Jurkat, Clone E6-1 (cell line): ENCODE results near the gene MAD2L2.
"Not testable (repeated sequence)": the region's sequence is repeated elsewhere in the genome, so short reads cannot be mapped to it uniquely, and the experiment has no call there.

Experiments used
- DNase-seq: peaks from one replicate; pipeline ENCODE4 v3.0.0-alpha.2; 2011; ENCODE audit warnings: low read depth, low spot score
- H3K4me3 ChIP-seq: 2 replicates; pipeline ENCODE4 v1.5.1; 2011; ENCODE audit warnings: mild to moderate bottlenecking, low read length, control low read depth, moderate library complexity

Gene MAD2L2

DNA sequence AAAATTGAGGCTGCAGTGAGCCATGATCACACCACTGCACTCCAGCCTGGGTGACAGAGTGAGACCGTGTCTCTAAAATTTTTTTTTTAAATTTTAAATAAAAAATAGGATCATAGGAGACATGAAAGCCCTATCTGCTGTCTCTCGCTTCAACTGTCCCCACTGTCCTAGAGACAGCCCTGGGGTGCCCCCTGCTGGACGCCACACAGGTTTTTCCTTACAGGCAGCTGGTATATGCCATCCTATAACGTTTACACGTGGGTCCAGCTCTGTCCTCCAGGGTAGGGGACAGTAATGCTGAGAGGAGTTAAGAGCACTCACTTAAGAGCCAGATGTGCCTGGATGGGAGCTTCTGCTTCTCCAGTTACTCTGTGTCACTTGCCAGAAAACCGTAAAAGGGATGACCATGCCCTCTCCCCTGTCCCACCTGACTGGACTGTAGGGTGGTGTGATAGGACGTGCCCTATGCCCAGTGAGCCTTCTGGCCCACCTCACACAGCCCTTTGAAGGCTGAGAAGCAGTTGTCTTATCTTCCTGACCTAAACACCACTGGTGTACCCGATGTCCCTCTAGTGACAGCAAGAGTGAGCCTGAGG, 35.2 kb downstream of the MAD2L2 start:
- peak; percentile 71 for DNase-seq

GRCh38 chr1:11645270-11645669, 35.7 kb downstream of the MAD2L2 start:
- H3K4me3 ChIP-seq: no peak overlapping the region
- DNase-seq: no peak

More for the DNA sequence above, 35.2 kb downstream of the MAD2L2 start:
- no peak overlapping the region for H3K4me3 ChIP-seq

- H3K4me3 ChIP-seq: no peak overlapping the region
- no peak for DNase-seq
Observed at GRCh38 chr1:11643782-11644181, 37.2 kb downstream of the MAD2L2 start.

DNA sequence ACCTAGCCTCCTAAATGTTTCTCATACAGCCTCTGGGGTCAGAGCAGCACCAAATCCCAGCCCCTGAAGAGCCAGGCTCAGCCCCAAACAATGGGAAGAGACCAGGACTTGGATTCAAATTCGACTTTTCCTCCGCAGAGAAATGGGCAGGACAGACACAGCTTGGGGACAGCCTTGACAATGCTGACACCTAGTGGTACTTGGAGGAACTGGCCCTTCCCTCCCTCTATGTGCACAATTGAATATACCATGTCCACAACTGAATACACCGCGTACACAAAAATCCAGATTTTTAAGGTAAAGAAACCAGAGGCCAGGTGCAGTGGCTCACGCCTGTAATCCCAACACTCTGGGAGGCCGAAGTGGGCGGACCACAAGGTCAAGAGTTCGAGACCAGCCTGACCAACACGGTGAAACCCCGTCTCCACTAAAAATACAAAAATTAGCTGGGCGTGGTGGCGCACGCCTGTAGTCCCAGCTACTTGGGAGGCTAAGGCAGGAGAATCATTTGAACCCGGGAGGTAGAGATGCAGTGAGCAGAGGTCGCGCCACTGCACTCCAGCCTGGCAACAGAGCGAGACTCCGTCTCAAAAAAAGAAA, 38.4 kb downstream of the MAD2L2 start:
- DNase-seq: peak; percentile 59
- not testable (repeated sequence) for H3K4me3 ChIP-seq

GRCh38 chr1:11641776-11642305, 39.1 kb downstream of the MAD2L2 start:
- no peak for DNase-seq
- no peak overlapping the region for H3K4me3 ChIP-seq

DNA sequence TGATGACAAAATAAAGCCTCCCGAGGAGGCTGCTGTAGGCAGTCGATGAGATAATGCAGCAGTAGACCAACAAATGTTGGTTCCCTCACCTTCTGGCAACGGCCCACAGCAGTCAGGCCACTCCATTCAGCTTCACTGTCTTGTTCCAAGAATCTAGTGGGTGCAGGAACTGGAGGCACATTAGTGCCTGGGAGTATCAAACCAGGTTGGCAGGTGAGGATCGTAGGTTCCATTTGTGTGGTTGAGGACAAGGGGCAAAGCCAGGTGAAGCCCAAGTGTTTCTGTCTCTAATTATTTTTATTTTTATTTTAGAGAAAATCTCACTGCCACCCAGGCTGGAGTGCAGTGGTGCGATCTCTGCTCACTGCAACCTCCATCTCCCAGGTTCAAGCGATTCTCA, 40.0 kb downstream of the MAD2L2 start:
- no peak overlapping the region for H3K4me3 ChIP-seq
- no peak for DNase-seq

DNA sequence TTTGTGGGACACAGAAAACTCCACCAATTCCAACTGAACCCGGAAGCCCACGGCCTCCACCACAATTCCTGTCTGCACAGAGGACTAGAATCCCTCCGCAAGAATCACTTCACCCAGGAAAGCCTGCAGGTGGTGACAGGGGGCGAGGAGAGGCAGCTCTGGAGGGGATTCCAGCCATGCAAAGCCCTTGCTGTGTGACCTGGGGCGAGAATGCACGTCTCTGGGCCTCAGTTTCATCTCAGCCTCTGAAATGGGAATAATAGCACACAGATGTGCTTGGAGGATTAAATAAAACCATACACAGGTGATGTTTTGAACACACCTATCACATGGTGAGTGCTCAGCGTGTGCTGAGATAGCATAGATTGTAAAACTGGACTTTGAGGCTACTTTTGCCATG, 40.8 kb downstream of the MAD2L2 start:
- no peak for DNase-seq
- no peak overlapping the region for H3K4me3 ChIP-seq

DNA sequence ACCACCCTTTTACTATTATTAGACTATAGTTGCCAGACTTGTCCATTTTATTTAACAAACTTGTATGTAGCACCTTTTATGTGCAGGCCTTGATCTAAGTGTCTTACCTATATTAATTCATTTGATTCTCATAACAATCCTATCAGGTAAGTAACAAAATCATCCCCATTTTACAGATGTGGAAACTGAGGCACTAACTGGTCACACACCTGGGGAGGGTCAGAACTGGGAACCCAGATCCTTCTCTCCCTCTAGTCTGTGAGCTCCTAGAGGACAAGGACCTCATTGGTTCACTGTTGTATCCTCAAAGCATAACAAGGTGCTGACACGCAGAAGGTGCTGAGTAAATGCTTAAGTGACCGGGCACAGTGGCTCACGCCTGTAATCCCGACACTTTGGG, 41.6 kb downstream of the MAD2L2 start:
- H3K4me3 ChIP-seq: no peak overlapping the region
- DNase-seq: no peak

DNA sequence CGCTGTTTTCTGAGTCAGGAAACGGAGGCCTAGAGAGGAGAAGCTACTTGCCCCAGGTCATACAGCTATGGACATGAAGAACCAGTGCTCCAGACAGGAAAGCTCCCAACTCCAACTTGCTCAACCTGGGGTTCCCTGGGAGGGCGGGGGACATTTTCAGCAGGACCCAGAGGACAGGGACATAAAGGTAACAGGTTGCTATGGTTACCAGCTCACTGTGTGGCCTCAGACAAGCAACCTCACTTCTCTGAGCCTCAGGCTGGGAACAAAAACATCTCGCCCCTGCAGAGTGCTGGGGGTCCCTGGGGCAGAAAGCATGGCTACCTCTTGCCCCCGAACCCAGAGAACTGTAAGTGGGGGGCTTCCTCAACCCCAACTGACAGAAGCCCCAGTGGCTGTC, 42.8 kb downstream of the MAD2L2 start:
- H3K4me3 ChIP-seq: no peak overlapping the region
- no peak for DNase-seq

GRCh38 chr1:11634365-11635192, 46.4 kb downstream of the MAD2L2 start:
- no peak for DNase-seq
- H3K4me3 ChIP-seq: no peak overlapping the region

DNA sequence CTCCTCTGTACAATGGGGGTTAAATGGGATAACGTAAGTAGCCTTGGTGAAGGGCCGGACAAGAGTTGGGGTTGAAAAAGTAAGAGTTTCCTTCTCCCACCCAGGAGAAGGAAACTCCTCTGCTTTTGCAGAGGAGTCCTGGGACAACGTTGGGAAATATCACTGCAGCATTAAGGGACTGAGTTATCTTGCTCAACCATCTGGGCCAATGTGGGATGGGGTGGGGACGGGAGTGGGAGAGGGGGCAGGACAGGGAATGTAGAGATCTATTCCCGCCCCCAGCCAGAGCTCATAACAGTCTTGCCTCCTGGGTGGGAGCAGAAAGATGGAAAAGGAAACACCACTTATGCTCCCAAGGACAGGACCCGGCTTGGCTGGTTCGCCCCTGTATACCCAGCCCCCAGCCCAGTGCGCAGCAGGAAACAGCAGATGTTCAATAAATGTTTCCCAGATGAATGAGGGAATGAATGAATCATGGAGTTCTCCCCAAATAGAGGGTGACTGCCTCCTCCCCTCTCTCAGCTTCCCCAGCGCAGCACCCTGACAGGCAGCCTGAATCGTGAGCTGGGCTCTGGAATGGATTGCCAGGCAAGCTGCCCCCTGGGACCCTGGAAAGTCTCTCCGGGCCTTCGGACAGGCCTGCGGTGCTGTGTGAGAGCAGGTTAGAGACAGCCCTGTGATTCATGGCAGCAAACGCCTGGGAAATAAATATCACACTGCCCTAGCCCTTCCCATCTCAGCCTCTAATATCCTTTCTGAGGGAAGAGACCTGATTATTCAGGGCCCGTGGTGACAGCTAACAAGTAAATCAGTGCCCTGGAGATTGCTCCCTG, 51.5 kb downstream of the MAD2L2 start:
- H3K4me3 ChIP-seq: no peak overlapping the region
- DNase-seq: no peak

DNA sequence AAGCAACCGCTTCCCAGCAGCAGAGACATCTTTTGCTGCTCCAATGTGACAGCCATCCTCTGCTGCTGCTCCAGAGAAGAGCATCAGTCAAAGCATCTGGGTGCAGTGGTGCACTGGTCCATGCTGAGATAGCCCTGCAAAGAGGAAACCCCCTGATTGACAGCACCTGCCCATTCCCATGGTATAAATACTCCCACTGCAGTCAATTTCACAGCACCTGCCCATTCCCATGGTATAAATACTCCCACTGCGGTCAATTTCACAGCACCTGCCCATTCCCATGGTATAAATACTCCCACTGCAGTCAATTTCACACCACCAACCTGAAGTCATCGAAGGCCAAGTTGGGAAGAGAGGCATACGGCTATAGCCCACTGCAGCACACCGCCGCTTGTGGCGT, 52.2 kb downstream of the MAD2L2 start:
- H3K4me3 ChIP-seq: no peak overlapping the region
- DNase-seq: no peak

DNA sequence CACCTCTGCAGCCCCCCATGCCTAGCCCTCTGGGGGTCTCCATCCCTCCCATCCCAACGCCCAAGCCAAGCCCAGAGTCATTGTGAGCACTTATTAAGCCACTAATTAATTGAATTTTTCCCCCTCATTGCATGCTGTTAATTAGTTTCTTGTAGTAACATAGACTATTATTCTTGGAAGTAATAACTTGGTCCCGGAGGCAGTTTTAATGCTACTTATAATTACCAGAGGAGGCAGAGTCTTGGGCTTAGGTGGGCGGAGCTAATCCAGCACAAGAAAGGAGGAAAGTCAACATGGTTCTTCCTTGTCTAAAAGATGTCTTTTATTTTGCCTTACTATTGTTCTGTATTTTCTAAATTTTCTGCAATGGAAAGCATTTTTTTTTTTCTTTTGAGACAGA, 54.4 kb downstream of the MAD2L2 start:
- H3K4me3 ChIP-seq: no peak overlapping the region
- no peak for DNase-seq
